Esophagus squamous epithelium (tissue), 4 donors: Measurements from ENCODE around the gene CEMIP.

ENCODE experiments used
- CTCF ChIP-seq, 6 experiments: fragments of 450-650 bp in 4 of 6; fragments of 200-600 bp in 2 of 6; sonication (generic) in 2 of 6; IDR thresholded peaks; one replicate each; pipeline ENCODE4 v1.5.1; 2016 to 2019; ENCODE audit warnings: antibody characterized with exemption in 6 of 6, mild to moderate bottlenecking in 4 of 6, moderate library complexity in 4 of 6
- POLR2A ChIP-seq, 4 donors: fragments of 450-650 bp; IDR thresholded peaks; one replicate each; pipeline ENCODE4 v1.6.1; 2017; ENCODE audit warnings: antibody characterized with exemption in 4 of 4, mild to moderate bottlenecking in 4 of 4, moderate library complexity in 3 of 4

- TF ChIP-seq CTCF (IDR thresholded peaks at IDR 0.05): no peak
- TF ChIP-seq POLR2A (IDR thresholded peaks at IDR 0.05): no peak
These were observed 9.1 kb upstream of the CEMIP start for GRCh38 chr15:80769829-80770705.
